Neural progenitor cell (in vitro differentiated cells): ENCODE data around the gene SUSD2.

Source experiments
- EZH2 ChIP-seq: fragments of 200-600 bp; sonication (generic); IDR thresholded peaks from 2 replicates; pipeline ENCODE4 v1.6.1; 2017; ENCODE audit warnings: antibody characterized with exemption, mild to moderate bottlenecking, moderate library complexity
- TF ChIP-seq, protein P1 (sequence below): fragments of 200-600 bp; sonication (generic); IDR thresholded peaks from 2 replicates; pipeline ENCODE4 v1.5.1; 2017; ENCODE audit warnings: antibody characterized with exemption, mild to moderate bottlenecking

DNA sequence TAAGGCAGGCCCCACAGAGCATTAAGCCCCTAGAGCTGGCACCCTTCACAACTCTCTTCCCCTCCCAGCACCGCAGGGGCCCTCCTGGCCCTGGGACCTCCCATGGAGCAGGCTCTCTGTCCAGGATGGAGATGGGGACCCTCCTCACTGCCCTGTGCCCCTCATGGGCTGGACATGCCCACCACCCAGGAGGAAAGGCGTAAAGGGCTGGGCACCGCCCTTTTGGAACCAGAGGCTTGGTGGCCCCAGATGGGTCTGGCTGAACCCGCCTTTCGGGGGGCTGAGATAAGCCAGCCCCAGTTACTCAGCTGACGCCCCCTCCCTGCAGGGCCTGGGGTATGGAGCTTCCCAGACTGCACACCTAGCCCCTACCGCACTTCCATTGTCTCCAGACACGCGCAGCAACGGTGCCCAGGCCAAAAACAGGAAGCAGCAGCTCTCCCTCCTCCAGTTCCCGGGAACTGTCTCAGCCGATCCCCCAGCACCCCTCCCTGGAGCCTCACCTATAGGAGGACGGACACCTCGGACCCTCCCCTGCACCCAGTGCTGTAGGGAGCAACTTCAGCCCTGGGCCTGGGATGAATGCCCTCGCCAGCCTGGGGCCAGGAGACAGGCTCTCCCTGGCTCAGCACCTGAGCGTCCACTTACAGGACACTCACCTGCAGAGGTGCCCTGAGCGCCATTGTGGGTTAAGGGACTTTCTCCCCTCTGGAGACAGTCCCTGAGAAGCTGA, 1.6 kb upstream of the SUSD2 start:
- TF ChIP-seq, protein P1, sequence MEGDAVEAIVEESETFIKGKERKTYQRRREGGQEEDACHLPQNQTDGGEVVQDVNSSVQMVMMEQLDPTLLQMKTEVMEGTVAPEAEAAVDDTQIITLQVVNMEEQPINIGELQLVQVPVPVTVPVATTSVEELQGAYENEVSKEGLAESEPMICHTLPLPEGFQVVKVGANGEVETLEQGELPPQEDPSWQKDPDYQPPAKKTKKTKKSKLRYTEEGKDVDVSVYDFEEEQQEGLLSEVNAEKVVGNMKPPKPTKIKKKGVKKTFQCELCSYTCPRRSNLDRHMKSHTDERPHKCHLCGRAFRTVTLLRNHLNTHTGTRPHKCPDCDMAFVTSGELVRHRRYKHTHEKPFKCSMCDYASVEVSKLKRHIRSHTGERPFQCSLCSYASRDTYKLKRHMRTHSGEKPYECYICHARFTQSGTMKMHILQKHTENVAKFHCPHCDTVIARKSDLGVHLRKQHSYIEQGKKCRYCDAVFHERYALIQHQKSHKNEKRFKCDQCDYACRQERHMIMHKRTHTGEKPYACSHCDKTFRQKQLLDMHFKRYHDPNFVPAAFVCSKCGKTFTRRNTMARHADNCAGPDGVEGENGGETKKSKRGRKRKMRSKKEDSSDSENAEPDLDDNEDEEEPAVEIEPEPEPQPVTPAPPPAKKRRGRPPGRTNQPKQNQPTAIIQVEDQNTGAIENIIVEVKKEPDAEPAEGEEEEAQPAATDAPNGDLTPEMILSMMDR, result no peak
- TF ChIP-seq EZH2, result no peak
